ENCODE results near the gene COMMD10. TPM values are rescaled to one million over a fixed set of nuclear protein-coding genes. Genes with fewer than 3 reads are reported as not detected.

COMMD10 gene
- total RNA-seq, 4 donors from 2014 or later: 18.4 to 50.6 (median 22.7) TPM

DNA sequence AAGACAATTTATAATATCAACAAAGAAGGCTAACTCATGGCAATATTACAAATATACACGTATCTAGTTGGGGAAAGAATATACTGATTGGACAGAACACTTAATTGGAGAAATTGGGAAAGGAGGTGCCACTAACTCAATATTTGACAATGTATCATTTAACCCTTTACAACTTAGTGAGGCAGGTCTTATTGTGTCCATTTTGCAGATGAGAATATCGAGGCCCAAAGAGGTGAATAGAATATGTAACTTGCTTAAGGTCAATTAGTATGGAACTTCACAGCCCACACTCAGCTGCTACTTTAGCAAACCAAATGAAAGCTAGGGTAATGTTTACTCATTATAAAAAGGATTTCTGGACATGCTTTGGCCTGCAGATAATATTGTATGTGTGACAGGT lies 46.2 kb downstream of the COMMD10 start:
- H3K27me3 ChIP-seq: no peaks in the 10 kb centered on the region
- no peak for DNase-seq (ENCODE audit: low spot score in 2 of 2)
- H3K4me3 ChIP-seq: no peak overlapping the region

DNA sequence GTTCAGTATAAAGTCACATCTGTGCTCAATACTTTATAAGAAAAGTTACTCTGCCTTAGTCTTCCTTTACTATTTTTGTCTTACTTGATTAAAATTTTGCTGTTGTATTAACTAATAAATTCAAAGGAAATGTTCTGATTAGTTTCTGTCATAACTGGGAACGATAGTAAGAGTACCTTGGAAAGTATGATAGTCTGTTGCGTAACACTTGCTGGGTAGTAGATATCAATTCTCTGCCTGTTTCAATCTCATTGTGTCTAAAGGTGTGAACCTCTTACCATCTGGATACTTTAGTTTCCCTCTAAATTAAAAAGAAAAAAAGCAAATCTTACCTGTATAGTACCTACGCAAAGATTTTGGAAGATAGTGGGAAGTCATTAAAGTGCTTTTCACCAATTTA lies 48.5 kb downstream of the COMMD10 start:
- Histone ChIP-seq H3K4me3 (no peak overlapping the region), H3K27me3 (no peaks in the 10 kb centered on the region), H3K4me1 (no peaks in the 10 kb centered on the region), H3K36me3 (no peaks in the 10 kb centered on the region), H3K27ac (no peak overlapping the region), H3K9me3 (no peaks in the 10 kb centered on the region)
- no peak for TF ChIP-seq EP300 (IDR thresholded peaks at IDR 0.05)
- TF ChIP-seq, protein P1, sequence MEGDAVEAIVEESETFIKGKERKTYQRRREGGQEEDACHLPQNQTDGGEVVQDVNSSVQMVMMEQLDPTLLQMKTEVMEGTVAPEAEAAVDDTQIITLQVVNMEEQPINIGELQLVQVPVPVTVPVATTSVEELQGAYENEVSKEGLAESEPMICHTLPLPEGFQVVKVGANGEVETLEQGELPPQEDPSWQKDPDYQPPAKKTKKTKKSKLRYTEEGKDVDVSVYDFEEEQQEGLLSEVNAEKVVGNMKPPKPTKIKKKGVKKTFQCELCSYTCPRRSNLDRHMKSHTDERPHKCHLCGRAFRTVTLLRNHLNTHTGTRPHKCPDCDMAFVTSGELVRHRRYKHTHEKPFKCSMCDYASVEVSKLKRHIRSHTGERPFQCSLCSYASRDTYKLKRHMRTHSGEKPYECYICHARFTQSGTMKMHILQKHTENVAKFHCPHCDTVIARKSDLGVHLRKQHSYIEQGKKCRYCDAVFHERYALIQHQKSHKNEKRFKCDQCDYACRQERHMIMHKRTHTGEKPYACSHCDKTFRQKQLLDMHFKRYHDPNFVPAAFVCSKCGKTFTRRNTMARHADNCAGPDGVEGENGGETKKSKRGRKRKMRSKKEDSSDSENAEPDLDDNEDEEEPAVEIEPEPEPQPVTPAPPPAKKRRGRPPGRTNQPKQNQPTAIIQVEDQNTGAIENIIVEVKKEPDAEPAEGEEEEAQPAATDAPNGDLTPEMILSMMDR (IDR thresholded peaks at IDR 0.05): no peak
- TF ChIP-seq POLR2A (IDR thresholded peaks at IDR 0.05): no peak
- no peak for TF ChIP-seq POLR2AphosphoS5 (IDR thresholded peaks at IDR 0.05)
- DNase-seq (ENCODE audit: low spot score in 2 of 2): no peak
- WGBS: 76% methylated on average over 3 of the region's 3 CpGs

More for the DNA sequence above, 46.2 kb downstream of the COMMD10 start:
- no peaks in the 10 kb centered on the region for H3K9me3 ChIP-seq
- 89% methylated on average over 2 of the region's 2 CpGs for WGBS
- TF ChIP-seq EP300 (IDR thresholded peaks at IDR 0.05) (no peak), POLR2AphosphoS5 (IDR thresholded peaks at IDR 0.05) (no peak), POLR2A (IDR thresholded peaks at IDR 0.05) (no peak)
- H3K27ac ChIP-seq: no peak overlapping the region
- H3K4me1 ChIP-seq: no peaks in the 10 kb centered on the region
- H3K36me3 ChIP-seq: no peaks in the 10 kb centered on the region

DNA sequence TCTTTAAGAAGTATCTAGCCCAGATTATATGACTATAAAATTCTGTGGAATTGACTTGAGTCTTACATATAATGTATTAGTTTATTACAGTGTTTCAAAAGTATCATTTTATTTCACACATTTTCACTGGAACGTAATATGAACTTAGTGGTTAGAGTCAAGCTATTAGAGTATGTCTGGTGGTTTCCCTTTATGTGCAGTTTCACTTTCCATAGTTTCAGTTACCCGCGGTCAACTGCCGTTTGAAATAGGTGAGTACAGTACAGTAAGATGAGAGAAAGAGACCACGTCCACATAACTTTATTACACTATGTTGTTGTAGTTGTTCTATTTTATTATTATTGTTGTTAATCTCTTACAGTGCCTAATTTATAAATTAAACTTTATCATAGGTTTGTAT lies 50.5 kb downstream of the COMMD10 start:
- H3K27me3 ChIP-seq: no peaks in the 10 kb centered on the region
- TF ChIP-seq POLR2A (IDR thresholded peaks at IDR 0.05) (no peak), POLR2AphosphoS5 (IDR thresholded peaks at IDR 0.05) (no peak), EP300 (IDR thresholded peaks at IDR 0.05) (no peak)
- TF ChIP-seq, protein P1 (IDR thresholded peaks at IDR 0.05): no peak

DNA sequence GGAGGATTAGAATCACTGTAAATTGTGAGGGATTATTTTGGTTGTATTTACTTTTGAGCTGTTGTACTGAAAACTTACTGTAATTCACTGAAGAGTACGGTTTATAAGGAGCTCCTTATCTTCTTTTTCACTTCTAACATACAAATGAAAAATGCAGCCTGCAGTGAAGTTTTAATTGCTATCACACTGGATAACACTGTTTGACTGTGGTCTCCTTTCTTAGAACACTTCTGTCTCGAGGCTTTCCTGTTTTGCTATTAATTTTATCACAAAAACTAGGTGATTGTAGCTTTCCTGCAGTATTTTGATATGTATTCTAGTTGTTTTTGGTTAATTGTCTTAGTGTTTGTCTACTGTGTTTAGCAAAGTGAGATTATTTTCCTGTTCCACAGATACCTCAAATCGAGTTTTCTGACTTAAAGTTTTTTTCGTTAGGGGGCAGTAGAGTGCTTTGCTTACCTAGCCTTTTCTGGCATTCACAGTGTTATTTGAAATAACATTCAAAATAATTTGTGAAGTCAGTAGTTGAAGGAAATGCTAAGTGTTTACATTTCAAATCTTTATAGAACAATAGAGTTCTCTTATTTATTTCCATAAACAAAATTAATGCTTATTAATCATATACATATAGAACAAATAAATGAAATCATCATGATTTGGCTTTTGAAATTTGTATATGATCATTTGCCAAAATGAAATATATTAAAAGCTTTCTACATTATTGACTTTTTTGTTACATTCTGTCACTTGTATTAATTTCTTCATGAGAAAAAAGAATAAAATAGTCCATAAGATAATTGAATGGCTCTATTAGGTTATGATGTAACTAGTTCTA lies 52.9 kb downstream of the COMMD10 start:
- Histone ChIP-seq H3K27me3 (no peaks in the 10 kb centered on the region), H3K36me3 (no peaks in the 10 kb centered on the region), H3K9me3 (no peaks in the 10 kb centered on the region), H3K4me1 (no peaks in the 10 kb centered on the region), H3K27ac (no peak overlapping the region), H3K4me3 (no peak overlapping the region)
- TF ChIP-seq, protein P1 (IDR thresholded peaks at IDR 0.05): peak; percentile 33 to 53
- no peak for TF ChIP-seq POLR2AphosphoS5 (IDR thresholded peaks at IDR 0.05)
- WGBS: 19% methylated on average over 4 of the region's 4 CpGs
- DNase-seq (ENCODE audit: low spot score in 2 of 2): no peak

More for the DNA sequence above, 50.5 kb downstream of the COMMD10 start:
- H3K36me3 ChIP-seq: no peaks in the 10 kb centered on the region
- 88% methylated on average over 5 of the region's 5 CpGs for WGBS
- no peak overlapping the region for H3K4me3 ChIP-seq
- DNase-seq (ENCODE audit: low spot score in 2 of 2): no peak
- no peak overlapping the region for H3K27ac ChIP-seq
- H3K9me3 ChIP-seq: no peaks in the 10 kb centered on the region
- no peaks in the 10 kb centered on the region for H3K4me1 ChIP-seq

DNA sequence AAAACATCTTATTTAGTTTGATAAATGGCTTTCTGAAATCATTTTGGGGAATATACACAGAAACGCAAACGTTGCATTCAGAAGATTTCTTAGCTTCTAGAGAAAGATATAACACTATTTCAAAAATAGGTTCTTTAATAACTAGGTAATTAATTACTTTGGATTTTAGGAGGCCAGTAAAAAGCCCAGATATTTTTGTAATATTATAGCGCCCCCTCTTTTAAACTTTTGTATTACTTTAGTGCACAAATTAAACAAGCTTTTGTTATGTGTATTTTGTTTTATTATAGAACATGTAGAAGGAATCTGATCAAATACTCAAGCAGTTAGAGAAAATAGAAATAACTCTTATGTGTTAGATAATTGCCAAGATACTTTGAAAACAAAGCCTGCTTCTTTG lies 57.7 kb downstream of the COMMD10 start:
- Histone ChIP-seq H3K4me1 (no peaks in the 10 kb centered on the region), H3K27ac (no peak overlapping the region), H3K27me3 (no peaks in the 10 kb centered on the region), H3K9me3 (no peaks in the 10 kb centered on the region), H3K36me3 (no peaks in the 10 kb centered on the region), H3K4me3 (no peak overlapping the region)
- TF ChIP-seq EP300 (IDR thresholded peaks at IDR 0.05) (no peak), POLR2AphosphoS5 (IDR thresholded peaks at IDR 0.05) (no peak), POLR2A (IDR thresholded peaks at IDR 0.05) (no peak)
- TF ChIP-seq, protein P1 (IDR thresholded peaks at IDR 0.05): no peak
- 95% methylated on average over 3 of the region's 3 CpGs for WGBS
- no peak for DNase-seq (ENCODE audit: low spot score in 2 of 2)
